A673 (cell line): ENCODE data around the gene CACNA2D1. TPM values are rescaled to one million over a fixed set of nuclear protein-coding genes. Genes with fewer than 3 reads are reported as not detected.

Source experiments
- BruUV-seq: library from RNA; stranded (reverse); fragments of 400-500 nt; replicated peaks from 2 replicates; lab custom pipeline; 2021; lab: Mats Ljungman, UMichigan
- CTCF ChIA-PET: fragments of 300-600 bp; sonication (Branson Sonifier 250); formaldehyde crosslinking; loops from one replicate; lab custom pipeline; 2022; ENCODE audit warnings: antibody characterized with exemption; lab: Charles Lee
- POLR2A ChIA-PET: fragments of 300-600 bp; sonication (Branson Sonifier 250); formaldehyde crosslinking; loops from one replicate; lab custom pipeline; 2022; ENCODE audit warnings: antibody characterized with exemption; ENCODE audit not compliant: low non-redundant PET; lab: Charles Lee
- DNase-seq: peaks from one replicate; pipeline ENCODE4 v3.0.0-alpha.2; 2015; ENCODE audit warnings: low spot score
- H3K27ac ChIP-seq: fragments of 200-600 bp; sonication (generic); 2 replicates; pipeline ENCODE4 v1.5.1; 2016; ENCODE audit warnings: mixed run types, low read depth, mild to moderate bottlenecking, mixed read lengths, antibody characterized with exemption, low read length; ENCODE audit not compliant: poor library complexity, severe bottlenecking
- H3K27me3 ChIP-seq: fragments of 200-600 bp; sonication (generic); replicated peaks from 2 replicates; pipeline ENCODE4 v1.6.1; 2017; ENCODE audit warnings: mixed run types, low read depth, mild to moderate bottlenecking, mixed read lengths, antibody characterized with exemption, low read length; ENCODE audit not compliant: insufficient read depth, poor library complexity
- H3K36me3 ChIP-seq: fragments of 200-600 bp; sonication (generic); 2 replicates; pipeline ENCODE4 v1.6.1; 2016; ENCODE audit warnings: mixed run types, mild to moderate bottlenecking, mixed read lengths, antibody characterized with exemption, low read length; ENCODE audit not compliant: insufficient read depth, poor library complexity, severe bottlenecking
- H3K4me1 ChIP-seq: fragments of 200-600 bp; sonication (generic); 2 replicates; pipeline ENCODE4 v1.6.1; 2017; ENCODE audit warnings: mixed run types, mild to moderate bottlenecking, mixed read lengths, antibody characterized with exemption, low read length; ENCODE audit not compliant: insufficient read depth, poor library complexity, severe bottlenecking
- H3K4me3 ChIP-seq: fragments of 200-600 bp; sonication (generic); 2 replicates; pipeline ENCODE4 v1.5.1; 2016; ENCODE audit warnings: low read depth, mixed run types, mild to moderate bottlenecking, mixed read lengths, low read length; ENCODE audit not compliant: poor library complexity, severe bottlenecking
- H3K9me3 ChIP-seq: fragments of 200-600 bp; sonication (generic); 2 replicates; pipeline ENCODE4 v1.6.1; 2016; ENCODE audit warnings: mixed run types, low read depth, mild to moderate bottlenecking, mixed read lengths, antibody characterized with exemption, low read length; ENCODE audit not compliant: poor library complexity, severe bottlenecking
- EZH2 ChIP-seq: fragments of 200-600 bp; sonication (generic); IDR thresholded peaks from 2 replicates; pipeline ENCODE4 v1.6.1; 2017; ENCODE audit warnings: borderline replicate concordance, low read depth, mild to moderate bottlenecking, mixed read lengths, antibody characterized with exemption, low read length; ENCODE audit not compliant: poor library complexity, severe bottlenecking
- intact Hi-C: fragments of 100-400 bp; cut with micrococcal nuclease; formaldehyde crosslinking; loops from one replicate; pipeline ENCODE4 v1.10.0; 2022; ENCODE audit not compliant: unreplicated experiment
- total RNA-seq: library from RNA; stranded (reverse); gene quantifications from 2 replicates; pipeline ENCODE4 v1.2.3, GENCODE V29; 2021
- TF ChIP-seq, protein P1 (sequence below): fragments of 300-800, 200-600 bp; sonication (generic); conservative IDR thresholded peaks from 2 replicates; pipeline ENCODE4 v1.5.1; 2017; ENCODE audit warnings: low read depth, mild to moderate bottlenecking, antibody characterized with exemption, low read length, moderate library complexity, mixed read lengths

Gene CACNA2D1
- total RNA-seq, 1 experiment from 2014 or later: 49.1 TPM

DNA sequence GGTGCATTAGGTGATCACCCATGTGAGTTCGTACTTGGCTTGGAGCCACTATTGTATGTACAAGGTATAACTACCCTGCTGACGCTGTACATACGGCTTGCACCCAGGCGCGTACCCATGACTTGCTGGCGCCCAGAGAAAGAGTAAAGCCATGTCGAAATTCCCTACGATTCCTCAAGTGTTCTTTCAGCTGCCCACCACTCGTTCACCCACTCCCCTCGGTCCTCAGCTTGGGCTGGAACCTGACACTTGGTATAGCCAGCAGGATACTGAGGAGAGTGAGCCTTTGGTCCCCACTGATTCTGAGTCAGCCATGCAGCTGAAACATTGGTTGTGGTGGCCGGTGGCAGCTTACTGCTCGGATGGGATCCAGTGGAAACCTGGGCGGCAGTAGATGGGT is 241.5 kb downstream of the CACNA2D1 start:
- CTCF ChIA-PET: no interaction called here
- H3K27ac ChIP-seq: no peak overlapping the region
- H3K27me3 ChIP-seq: no peaks in the 10 kb centered on the region
- H3K9me3 ChIP-seq: no peaks in the 10 kb centered on the region
- TF ChIP-seq EZH2: no peak
- TF ChIP-seq, protein P1, sequence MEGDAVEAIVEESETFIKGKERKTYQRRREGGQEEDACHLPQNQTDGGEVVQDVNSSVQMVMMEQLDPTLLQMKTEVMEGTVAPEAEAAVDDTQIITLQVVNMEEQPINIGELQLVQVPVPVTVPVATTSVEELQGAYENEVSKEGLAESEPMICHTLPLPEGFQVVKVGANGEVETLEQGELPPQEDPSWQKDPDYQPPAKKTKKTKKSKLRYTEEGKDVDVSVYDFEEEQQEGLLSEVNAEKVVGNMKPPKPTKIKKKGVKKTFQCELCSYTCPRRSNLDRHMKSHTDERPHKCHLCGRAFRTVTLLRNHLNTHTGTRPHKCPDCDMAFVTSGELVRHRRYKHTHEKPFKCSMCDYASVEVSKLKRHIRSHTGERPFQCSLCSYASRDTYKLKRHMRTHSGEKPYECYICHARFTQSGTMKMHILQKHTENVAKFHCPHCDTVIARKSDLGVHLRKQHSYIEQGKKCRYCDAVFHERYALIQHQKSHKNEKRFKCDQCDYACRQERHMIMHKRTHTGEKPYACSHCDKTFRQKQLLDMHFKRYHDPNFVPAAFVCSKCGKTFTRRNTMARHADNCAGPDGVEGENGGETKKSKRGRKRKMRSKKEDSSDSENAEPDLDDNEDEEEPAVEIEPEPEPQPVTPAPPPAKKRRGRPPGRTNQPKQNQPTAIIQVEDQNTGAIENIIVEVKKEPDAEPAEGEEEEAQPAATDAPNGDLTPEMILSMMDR: no peak
- POLR2A ChIA-PET: no interaction called here
- no peak for DNase-seq
- H3K4me3 ChIP-seq: no peak overlapping the region
- intact Hi-C loops: no loop called here
- no peaks in the 10 kb centered on the region for H3K4me1 ChIP-seq
- H3K36me3 ChIP-seq: no peaks in the 10 kb centered on the region
- BruUV-seq: no TSS peak

DNA sequence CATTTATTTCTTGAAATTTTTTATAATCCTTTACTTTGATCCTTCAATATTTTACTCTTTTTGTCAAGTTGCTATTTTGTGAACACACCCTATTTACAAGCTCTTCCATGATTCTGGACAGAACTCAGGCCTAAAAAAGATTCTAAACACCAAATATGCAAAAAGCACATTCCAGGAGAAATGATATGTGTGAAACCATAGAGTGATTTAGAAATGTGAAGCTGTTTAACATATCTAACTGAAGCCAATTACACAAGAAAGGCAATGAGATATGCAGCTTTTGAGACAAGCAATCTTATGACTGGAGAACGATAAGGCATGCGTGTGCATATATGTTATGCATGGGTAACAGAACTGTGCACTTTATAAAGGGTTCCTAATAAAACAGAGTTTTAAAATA is 243.0 kb downstream of the CACNA2D1 start:
- no peaks in the 10 kb centered on the region for H3K27me3 ChIP-seq
- DNase-seq: no peak
- intact Hi-C loops: no loop called here
- ChIA-PET CTCF (no interaction called here), POLR2A (interaction anchor here (0.7 kb wide), 1 partner anchor 35 kb away, joined by 3 read pairs; no protein-coding TSS in a partner anchor)
- H3K27ac ChIP-seq: no peak overlapping the region
- H3K4me1 ChIP-seq: peaks cover 4% of the 10 kb centered on the region
- H3K4me3 ChIP-seq: no peak overlapping the region
- no peaks in the 10 kb centered on the region for H3K9me3 ChIP-seq
- no peaks in the 10 kb centered on the region for H3K36me3 ChIP-seq
- no TSS peak for BruUV-seq
- TF ChIP-seq, protein P1: no peak
- no peak for TF ChIP-seq EZH2

DNA sequence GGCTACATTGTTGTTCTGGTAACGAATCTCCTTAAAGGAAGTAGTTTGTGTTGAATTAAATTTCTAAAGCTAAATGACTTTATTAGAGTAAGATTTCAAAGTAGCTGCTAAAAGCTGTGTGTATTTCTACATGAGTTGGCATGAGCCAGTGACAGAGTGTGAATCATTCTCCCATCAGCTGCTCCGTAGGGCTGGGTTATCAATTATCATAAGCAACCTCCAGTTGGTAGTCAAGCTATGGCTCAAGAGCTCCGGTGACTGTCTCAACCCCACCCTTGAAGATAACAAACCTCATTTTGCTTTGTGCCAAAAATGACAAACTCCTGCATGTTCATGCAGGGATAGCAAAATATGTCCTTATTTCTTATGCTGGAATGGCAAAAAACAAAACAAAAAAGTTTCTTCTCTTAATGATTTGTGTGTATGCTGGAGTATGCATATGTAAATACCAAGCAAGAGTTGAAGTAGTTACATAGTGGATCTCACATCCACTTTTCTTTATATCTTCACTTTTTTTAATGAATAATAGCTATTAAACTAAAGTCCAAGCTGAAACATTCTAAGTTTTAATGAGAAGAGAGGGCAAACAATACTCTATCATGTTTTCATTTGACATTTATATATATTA is 249.4 kb downstream of the CACNA2D1 start:
- ChIA-PET POLR2A (no interaction called here), CTCF (no interaction called here)
- H3K4me1 ChIP-seq: peaks cover 4% of the 10 kb centered on the region

More for the DNA sequence above, 249.4 kb downstream of the CACNA2D1 start:
- intact Hi-C loops: no loop called here
- no peak for DNase-seq
- no peak overlapping the region for H3K4me3 ChIP-seq
- no peaks in the 10 kb centered on the region for H3K27me3 ChIP-seq
- H3K27ac ChIP-seq: no peak overlapping the region
- BruUV-seq: no TSS peak
- H3K9me3 ChIP-seq: no peaks in the 10 kb centered on the region
- no peaks in the 10 kb centered on the region for H3K36me3 ChIP-seq
- no peak for TF ChIP-seq EZH2
- TF ChIP-seq, protein P1: no peak
